NCI-H2107 (cell line): Measurements from ENCODE around the gene LCORL.
"Not testable (repeated sequence)": the region's sequence is repeated elsewhere in the genome, so short reads cannot be mapped to it uniquely, and the experiment has no call there.

Experiments
- DNase-seq: peaks from one replicate; lab custom pipeline; 2025; lab: John Stamatoyannopoulos, UW

Gene LCORL

GRCh38 chr4:18020145-18020670, 1.3 kb downstream of the LCORL start:
- DNase-seq: no peak

DNA sequence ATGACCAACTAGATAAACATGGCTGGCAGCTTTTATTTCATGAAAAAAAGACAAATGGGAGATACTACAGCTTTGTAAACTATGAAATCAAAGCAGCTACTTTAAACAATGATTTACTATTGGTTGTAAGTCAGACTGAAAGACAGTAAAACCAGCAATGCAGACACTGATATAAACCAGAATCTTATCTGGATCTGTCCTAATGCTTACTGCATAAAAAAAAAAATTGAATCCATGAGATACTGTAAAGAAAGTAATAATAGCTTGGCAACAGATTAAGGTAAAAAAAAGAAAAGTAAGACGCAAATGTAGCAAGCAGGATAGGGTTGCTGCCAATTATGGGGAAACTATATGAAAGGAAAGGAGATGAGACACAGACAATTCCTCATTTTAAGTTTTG, 7.3 kb downstream of the LCORL start:
- DNase-seq: no peak

- DNase-seq: no peak
Measured at GRCh38 chr4:18012807-18013462, 8.6 kb downstream of the LCORL start.

DNA sequence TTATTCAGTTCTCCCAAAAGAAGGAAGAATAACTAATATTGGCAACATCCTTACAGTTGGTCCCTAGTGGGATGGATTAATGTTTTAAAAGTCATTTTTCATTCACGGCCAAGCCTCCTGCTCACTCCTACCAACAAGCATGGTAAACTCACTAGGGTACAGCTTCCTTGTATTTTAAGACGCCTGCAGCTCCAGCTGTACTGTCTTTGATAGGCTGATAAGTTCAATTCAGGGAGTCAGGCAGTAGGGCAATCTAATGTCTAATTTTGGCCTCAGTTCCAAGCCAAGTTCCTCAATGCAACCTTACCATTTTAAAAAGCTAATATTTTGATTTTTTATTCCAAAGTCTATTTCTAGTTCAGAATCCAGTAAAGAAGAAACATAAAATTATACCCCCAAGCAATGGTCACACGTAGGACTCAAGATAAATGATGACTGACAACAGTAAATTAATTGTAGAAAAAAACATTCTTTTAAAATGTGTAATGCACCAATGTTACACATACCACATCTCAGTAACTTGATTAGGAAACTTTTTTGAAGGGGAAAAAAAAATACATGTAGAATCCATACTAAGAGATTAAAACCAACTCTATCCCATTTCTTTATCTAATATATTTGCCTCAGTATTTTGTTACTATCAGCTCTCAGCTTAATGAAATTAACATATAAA, 9.3 kb downstream of the LCORL start:
- no peak for DNase-seq

- no peak for DNase-seq
Measured at GRCh38 chr4:18007625-18008024, 13.9 kb downstream of the LCORL start.

GRCh38 chr4:18006432-18006831, 15.1 kb downstream of the LCORL start:
- DNase-seq: not testable (repeated sequence)

- no peak for DNase-seq
Measured at GRCh38 chr4:17997129-17997528, 24.4 kb downstream of the LCORL start.

GRCh38 chr4:17995165-17995564, 26.4 kb downstream of the LCORL start:
- no peak for DNase-seq

GRCh38 chr4:17985832-17986231, 35.7 kb downstream of the LCORL start:
- no peak for DNase-seq

DNA sequence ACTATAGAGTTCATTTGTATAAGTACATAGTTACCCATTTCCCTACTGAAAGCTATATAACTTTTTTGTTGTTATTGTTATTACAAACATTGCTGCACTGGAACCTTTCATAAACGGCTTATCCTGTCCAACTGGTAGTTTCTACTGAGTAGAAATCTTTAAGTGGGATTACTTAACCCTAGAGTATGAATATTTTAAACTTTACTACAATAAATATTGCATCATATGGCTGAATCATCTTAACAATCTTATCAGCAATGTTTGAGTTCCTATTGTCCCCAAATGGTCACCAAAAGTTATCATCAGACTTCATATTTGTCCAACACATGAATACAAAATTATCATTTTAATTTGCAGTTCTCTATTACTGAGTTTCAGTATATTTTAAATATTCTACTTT, 40.5 kb downstream of the LCORL start:
- DNase-seq: no peak

- DNase-seq: no peak
Measured at GRCh38 chr4:17968721-17969120, 52.8 kb downstream of the LCORL start.

DNA sequence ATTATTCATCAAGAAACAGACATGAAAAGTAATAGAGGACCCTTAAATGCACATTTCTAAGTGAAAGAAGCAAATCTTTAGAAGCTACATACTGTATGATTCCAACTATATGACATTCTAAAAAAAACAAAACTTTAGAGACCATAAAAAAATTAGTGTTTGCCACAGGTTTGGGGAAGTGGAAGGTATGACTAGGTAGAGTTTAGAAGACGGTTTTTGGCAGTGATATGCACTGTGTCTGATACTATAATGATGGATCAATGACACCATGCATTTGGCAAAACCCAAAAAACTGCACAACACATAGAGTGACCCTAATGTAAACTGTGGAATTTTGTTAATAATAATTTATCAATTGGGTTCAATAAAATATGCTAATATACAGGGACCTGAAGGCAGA, 54.5 kb downstream of the LCORL start:
- DNase-seq: no peak

GRCh38 chr4:17966312-17966711, 55.2 kb downstream of the LCORL start:
- no peak for DNase-seq

DNA sequence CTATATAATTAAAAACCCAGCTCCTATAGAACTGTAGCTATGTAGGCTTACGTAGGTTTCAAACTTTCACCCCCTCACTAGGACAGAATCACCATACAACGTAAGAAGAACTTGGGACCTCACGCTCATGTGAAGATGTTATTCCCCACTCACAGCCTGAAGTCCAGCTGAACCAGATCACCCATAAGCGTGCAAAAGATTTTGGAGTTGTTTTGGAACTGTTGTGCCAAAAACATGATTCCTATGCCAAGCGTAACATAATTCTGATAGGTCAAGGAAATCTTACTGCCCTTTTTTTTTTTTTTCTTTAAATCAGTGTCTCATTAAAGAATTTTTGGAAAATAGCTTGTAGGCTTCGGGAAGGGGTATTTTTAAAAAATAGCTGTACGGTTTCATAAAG, 57.0 kb downstream of the LCORL start:
- no peak for DNase-seq

- DNase-seq: no peak
Measured at GRCh38 chr4:17962171-17962570, 59.4 kb downstream of the LCORL start.

GRCh38 chr4:17961249-17961648, 60.3 kb downstream of the LCORL start:
- DNase-seq: no peak

DNA sequence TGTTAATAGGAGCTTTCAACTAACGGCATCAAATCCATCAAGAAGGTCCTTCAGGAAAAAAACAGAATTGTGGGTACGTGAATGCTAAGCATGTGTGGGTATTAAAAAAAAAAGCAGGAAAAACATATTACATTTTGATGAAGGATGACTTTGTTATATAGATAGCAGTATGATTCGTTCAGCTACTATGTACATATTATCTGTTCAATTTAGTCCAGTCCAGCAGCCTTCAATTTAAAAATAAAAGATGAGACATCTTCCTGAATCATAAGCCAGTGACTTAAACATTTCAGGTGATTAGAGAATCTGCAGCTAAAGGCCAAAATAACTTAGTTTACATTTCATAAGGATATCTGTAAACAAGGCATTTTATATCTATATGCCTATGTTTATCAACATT, 63.4 kb downstream of the LCORL start:
- no peak for DNase-seq

DNA sequence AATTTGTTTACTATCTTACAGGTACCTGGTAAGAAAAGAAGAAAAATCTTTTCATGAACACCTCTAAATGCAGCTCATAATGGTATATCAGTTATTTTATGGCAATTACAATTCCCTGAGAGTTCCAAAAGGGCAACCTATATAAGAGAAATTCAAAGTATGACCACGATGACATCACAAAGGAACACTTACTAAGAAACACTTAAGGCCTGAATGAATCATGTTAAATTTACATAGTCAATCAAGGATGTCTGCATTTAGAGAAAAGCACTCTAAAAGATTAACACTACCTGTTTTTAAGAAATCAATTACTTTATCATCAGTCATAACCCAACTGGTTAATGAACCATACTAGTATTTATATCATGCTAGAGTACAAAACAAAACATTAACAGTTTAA, 63.9 kb downstream of the LCORL start:
- no peak for DNase-seq

DNA sequence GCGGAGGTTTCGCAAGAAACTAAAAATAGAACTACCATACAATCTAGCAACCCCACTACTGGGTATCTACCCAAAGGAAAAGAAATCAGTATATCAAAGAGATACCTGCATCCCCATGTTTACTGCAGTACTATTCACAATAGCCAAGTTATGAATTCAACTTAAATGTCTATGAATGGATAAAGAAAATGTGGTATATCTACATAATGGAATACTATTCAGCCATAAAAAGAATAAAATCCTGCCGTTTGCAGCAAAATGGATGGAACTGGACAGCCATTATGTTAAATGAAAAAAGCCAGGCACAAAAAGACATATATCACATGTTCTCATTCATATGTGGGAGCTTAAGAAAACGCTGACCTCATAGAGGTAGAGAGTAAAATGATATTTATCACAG, 65.3 kb downstream of the LCORL start:
- no peak for DNase-seq

- no peak for DNase-seq
Measured at GRCh38 chr4:17945303-17945702, 76.3 kb downstream of the LCORL start.

GRCh38 chr4:17941731-17942130, 79.8 kb downstream of the LCORL start:
- no peak for DNase-seq

- no peak for DNase-seq
Measured at GRCh38 chr4:17939054-17939453, 82.5 kb downstream of the LCORL start.

DNA sequence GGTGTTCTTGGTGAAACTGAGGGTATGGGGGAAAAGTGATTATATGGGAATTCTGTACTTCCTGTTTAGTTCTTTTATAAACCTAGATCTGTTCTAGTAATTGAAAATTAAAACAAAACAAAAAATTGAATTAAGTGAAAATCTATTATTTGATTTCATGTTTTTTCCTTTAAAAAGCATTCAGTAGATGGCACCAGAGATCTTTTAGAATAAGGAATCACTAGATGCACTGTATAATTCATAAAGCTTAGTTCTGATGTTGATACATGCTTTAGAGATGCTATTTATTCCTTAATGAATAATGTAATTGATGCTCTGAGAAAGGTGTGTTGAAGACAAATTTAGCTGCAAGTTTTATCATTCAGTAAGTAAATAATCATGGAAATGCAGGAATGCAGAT, 87.3 kb downstream of the LCORL start:
- no peak for DNase-seq

- DNase-seq: no peak
Measured at GRCh38 chr4:17933126-17933525, 88.4 kb downstream of the LCORL start.
